Esophagus muscularis mucosa (tissue), 4 donors: Measurements from ENCODE around the gene MCAM. TPM values are rescaled to one million over a fixed set of nuclear protein-coding genes. Genes with fewer than 3 reads are reported as not detected.

Source experiments
- DNase-seq: peaks from one replicate; pipeline ENCODE4 v3.0.0-alpha.2; 2017; ENCODE audit errors: extremely low spot score
- H3K27ac ChIP-seq, 4 donors: fragments of 200-600 bp; sonication (generic); replicated peaks in 1 of 4; 1 replicate in 3 of 4; 2 replicates in 1 of 4; pipeline ENCODE4 v1.5.1; 2016 to 2019; ENCODE audit warnings: mild to moderate bottlenecking in 1 of 4
- H3K27me3 ChIP-seq, 4 donors: fragments of 200-600 bp; sonication (generic); one replicate each; pipeline versions ENCODE4 v1.5.1 to v1.6.0; 2016 to 2019
- H3K36me3 ChIP-seq, 4 donors: fragments of 200-600 bp; sonication (generic); one replicate each; pipeline ENCODE4 v1.5.1; 2016 to 2019
- H3K4me1 ChIP-seq, 4 donors: fragments of 200-600 bp; sonication (generic); one replicate each; pipeline ENCODE4 v1.5.1; 2016 to 2019
- H3K4me3 ChIP-seq, 4 donors: fragments of 200-600 bp; sonication (generic); 1 replicate in 2 of 4; 2 replicates in 2 of 4; pipeline ENCODE4 v1.5.1; 2016 to 2019; ENCODE audit warnings: mild to moderate bottlenecking in 4 of 4, moderate library complexity in 1 of 4
- H3K9me3 ChIP-seq, 4 donors: fragments of 200-600 bp; sonication (generic); 1 replicate in 3 of 4; 2 replicates in 1 of 4; pipeline ENCODE4 v1.5.1; 2016 to 2019
- CTCF ChIP-seq, 3 experiments: fragments of 200-600 bp in 2 of 3; fragments of 450-650 bp in 1 of 3; sonication (generic) in 2 of 3; IDR thresholded peaks; one replicate each; pipeline ENCODE4 v1.5.1; 2017 to 2019; ENCODE audit warnings: antibody characterized with exemption in 3 of 3, mild to moderate bottlenecking in 2 of 3, moderate library complexity in 1 of 3
- EP300 ChIP-seq: sonication (generic); formaldehyde crosslinking; IDR thresholded peaks from one replicate; pipeline ENCODE4 v1.6.1; 2017; ENCODE audit warnings: antibody characterized with exemption
- POLR2A ChIP-seq: fragments of 450-650 bp; IDR thresholded peaks from one replicate; pipeline ENCODE4 v1.6.1; 2017; ENCODE audit warnings: antibody characterized with exemption, moderate library complexity, mild to moderate bottlenecking, low read depth
- POLR2AphosphoS5 ChIP-seq, 2 donors: sonication (generic); formaldehyde crosslinking; IDR thresholded peaks; one replicate each; pipeline ENCODE4 v1.6.1; 2017; ENCODE audit warnings: antibody characterized with exemption in 2 of 2
- WGBS: methylation state at CpG from one replicate; pipeline ENCODE4 v1.1.5; 2018; 5-methylcytosine and 5-hydroxymethylcytosine counted together
- intact Hi-C: fragments of 100-400 bp; cut with DNase I; formaldehyde crosslinking; loops from one replicate; pipeline ENCODE4 v1.15.1; 2023
- total RNA-seq, 4 donors: library from RNA; depleted of rRNA; stranded (reverse); fragments of >200 nt; gene quantifications; one replicate each; pipeline versions ENCODE4 v1.1.0 to v1.2.1, GENCODE V29; 2016

Gene MCAM
- total RNA-seq, 4 donors from 2014 or later = 607 to 1,312 (median 805) TPM

DNA sequence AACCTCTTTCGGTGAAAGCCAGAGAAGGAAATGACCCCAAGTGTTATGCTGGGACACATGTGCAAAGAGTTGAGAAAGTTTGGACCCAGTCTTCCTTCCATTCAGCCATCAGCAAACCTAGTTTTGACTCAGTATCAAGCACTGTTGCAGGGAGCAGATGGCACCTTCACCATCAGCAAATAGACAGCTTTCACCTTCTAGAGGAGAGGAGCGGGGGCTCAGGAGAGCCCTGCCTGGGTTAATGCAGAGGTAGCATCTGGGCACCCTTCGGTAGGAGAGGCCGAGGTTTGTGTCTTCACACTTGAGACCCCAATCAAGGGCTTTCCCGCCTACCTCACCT lies 45.8 kb upstream of the MCAM start:
- no peaks in the 10 kb centered on the region for H3K27me3 ChIP-seq
- no peaks in the 10 kb centered on the region for H3K9me3 ChIP-seq
- intact Hi-C loops = no loop called here
- 81% methylated on average over 2 of the region's 5 CpGs for WGBS
- no peak for DNase-seq
- H3K27ac ChIP-seq = peak overlapping the region; percentile 91 to 95 (median 94)
- peak overlapping the region; percentile 65 to 80 (median 67) for H3K4me3 ChIP-seq
- peaks cover 11 to 24% (median 21%) of the 10 kb centered on the region in 4 donors for H3K36me3 ChIP-seq
- H3K4me1 ChIP-seq = peaks cover 56 to 80% (median 74%) of the 10 kb centered on the region in 4 donors
- TF ChIP-seq EP300 (no peak), CTCF (IDR thresholded peaks at IDR 0.05) (no peak), POLR2A (no peak), POLR2AphosphoS5 (IDR thresholded peaks at IDR 0.05) (no peak)

GRCh38 chr11:119361941-119362725 lies 45.2 kb upstream of the MCAM start:
- H3K4me1 ChIP-seq = peaks cover 52 to 76% (median 71%) of the 10 kb centered on the region in 4 donors
- DNase-seq = no peak
- H3K9me3 ChIP-seq = no peaks in the 10 kb centered on the region
- TF ChIP-seq POLR2A = no peak
- no peak for TF ChIP-seq CTCF (IDR thresholded peaks at IDR 0.05)
- TF ChIP-seq POLR2AphosphoS5 (IDR thresholded peaks at IDR 0.05) = no peak
- TF ChIP-seq EP300 = no peak
- peaks cover 11 to 29% (median 24%) of the 10 kb centered on the region in 4 donors for H3K36me3 ChIP-seq
- no peaks in the 10 kb centered on the region for H3K27me3 ChIP-seq
- peak overlapping the region; percentile 20 to 80 (median 67) for H3K4me3 ChIP-seq
- 73% methylated on average over 10 of the region's 11 CpGs for WGBS
- peak overlapping the region; percentile 91 to 95 (median 94) for H3K27ac ChIP-seq
- intact Hi-C loops = no loop called here

- Histone ChIP-seq H3K36me3 (peaks cover 11 to 31% (median 24%) of the 10 kb centered on the region in 4 donors), H3K4me1 (peaks cover 53 to 76% (median 71%) of the 10 kb centered on the region in 4 donors), H3K27me3 (no peaks in the 10 kb centered on the region), H3K4me3 (peak overlapping the region in 2 of 4 donors; percentile 3 to 20), H3K9me3 (no peaks in the 10 kb centered on the region), H3K27ac (peak overlapping the region; percentile 91 to 95 (median 94))
- WGBS = 27% methylated on average over 8 of the region's 8 CpGs
- no peak for DNase-seq
- TF ChIP-seq CTCF (IDR thresholded peaks at IDR 0.05) (peak in 1 of 3 experiments; percentile 7), POLR2A (no peak), EP300 (no peak), POLR2AphosphoS5 (IDR thresholded peaks at IDR 0.05) (peak; percentile 65)
- intact Hi-C loops = no loop called here
These were observed 44.3 kb upstream of the MCAM start for GRCh38 chr11:119361056-119361787.

GRCh38 chr11:119359365-119360214 lies 42.7 kb upstream of the MCAM start:
- TF ChIP-seq POLR2AphosphoS5 (IDR thresholded peaks at IDR 0.05) = no peak
- TF ChIP-seq CTCF (IDR thresholded peaks at IDR 0.05) = no peak
- TF ChIP-seq EP300 = no peak
- no peak for TF ChIP-seq POLR2A
- Histone ChIP-seq H3K27ac (peak overlapping the region; percentile 91 to 95 (median 94)), H3K4me3 (no peak overlapping the region), H3K4me1 (peaks cover 47 to 69% (median 60%) of the 10 kb centered on the region in 4 donors), H3K9me3 (no peaks in the 10 kb centered on the region), H3K36me3 (peaks cover 11 to 31% (median 24%) of the 10 kb centered on the region in 4 donors), H3K27me3 (no peaks in the 10 kb centered on the region)
- intact Hi-C loops = loop anchor here (5.0 kb wide), 1 partner anchor 113 kb away; no protein-coding TSS in a partner anchor
- DNase-seq = no peak
- WGBS = 91% methylated on average over 9 of the region's 10 CpGs
